NCI-H2107 (cell line): ENCODE measurements around the gene TAF1B.
"Not testable (repeated sequence)": the region's sequence is repeated elsewhere in the genome, so short reads cannot be mapped to it uniquely, and the experiment has no call there.

Source experiments
- DNase-seq: peaks from one replicate; lab custom pipeline; 2025; lab: John Stamatoyannopoulos, UW

Gene TAF1B

DNA sequence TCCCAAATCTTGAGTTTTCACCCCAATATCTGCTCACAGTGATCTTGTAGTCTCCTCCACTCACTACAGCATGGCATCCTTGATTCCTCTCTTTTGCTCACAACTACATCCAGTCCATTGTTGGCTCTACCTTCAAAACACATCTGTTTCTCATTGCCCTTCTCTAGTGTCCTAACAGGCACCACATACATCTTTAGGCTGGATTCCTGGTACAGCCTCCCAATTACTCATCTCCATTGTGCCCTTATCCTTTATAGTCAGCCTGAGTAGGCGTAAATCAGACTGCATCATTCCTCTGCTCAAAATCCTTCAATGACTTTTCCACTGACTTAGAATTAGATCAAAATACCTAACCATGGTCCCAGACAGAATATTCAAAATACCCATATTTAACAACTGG is 10.7 kb upstream of the TAF1B start:
- DNase-seq: no peak

DNA sequence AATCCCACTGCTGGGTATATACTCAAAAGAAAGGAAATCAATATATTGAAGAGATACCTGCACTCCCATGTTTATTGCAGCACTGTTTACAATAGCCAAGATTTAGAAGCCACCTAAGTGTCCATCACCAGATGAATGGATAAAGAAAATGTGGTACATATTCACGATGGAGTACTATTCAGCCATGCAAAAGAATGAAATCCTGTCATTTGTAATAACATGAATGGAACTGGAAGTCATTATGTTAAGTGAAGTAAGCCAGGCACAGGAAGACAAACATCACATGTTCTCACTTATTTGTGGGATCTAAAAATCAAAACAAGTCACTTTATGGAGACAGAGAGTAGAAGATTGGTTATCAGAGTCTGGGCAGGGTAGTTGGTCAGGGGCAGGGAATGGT is 8.2 kb upstream of the TAF1B start:
- not testable (repeated sequence) for DNase-seq

DNA sequence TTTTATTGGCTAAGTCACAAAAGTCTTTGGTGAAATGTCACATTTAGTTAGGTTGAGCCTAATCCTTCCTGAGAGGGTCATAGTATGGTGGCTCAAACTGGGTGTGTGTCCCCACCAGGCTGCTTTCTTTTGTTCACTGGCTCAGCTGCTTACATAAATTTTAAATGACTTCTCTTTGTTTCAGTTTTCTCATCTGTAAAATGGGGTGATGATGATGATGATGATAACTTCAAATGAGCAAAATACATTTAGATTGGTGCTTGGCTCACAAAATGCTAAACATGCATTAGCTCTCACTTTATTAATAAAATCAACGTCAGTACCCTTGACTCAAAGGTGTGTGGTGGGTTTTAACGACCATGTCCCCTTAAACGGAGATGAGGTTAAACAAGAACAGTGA is 7.2 kb upstream of the TAF1B start:
- DNase-seq: no peak

DNA sequence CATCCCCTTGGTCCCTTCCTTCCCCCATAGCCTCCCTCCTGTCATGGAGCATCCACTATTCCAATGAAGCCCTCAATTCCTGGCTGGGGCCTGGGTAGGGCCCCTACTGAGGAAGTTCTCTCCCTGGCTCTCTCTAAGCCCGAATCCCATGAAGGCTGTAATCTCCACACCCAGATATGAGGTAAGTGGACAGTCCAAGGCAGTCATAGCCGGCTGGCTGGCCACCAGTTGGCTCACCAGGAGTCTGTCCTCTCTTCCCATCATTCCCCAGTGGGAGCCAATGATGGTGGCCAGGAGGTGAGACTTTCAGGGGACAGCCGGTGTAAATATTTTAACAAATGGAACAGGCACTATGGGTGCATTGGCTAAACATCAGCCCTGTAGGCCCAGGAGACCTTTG is 6.8 kb upstream of the TAF1B start:
- DNase-seq: no peak

DNA sequence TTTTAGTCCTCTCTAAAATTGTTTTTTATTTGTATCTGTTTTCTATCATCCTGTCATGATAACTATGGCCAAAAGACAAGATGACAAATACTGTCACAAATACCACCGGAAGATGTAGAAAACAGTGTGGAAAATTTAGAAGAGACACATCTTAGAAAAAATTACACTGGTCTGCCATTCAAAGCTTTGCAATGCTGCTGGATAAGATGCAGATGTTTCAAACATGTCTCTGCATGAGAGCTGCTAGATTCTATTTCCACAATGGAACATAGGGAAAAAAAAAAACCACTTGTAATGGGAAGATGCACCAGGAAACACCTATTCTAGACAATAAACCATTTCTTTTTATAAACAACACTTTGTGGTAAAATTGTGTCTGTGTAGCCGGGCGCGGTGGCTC is 5.8 kb upstream of the TAF1B start:
- no peak for DNase-seq

DNA sequence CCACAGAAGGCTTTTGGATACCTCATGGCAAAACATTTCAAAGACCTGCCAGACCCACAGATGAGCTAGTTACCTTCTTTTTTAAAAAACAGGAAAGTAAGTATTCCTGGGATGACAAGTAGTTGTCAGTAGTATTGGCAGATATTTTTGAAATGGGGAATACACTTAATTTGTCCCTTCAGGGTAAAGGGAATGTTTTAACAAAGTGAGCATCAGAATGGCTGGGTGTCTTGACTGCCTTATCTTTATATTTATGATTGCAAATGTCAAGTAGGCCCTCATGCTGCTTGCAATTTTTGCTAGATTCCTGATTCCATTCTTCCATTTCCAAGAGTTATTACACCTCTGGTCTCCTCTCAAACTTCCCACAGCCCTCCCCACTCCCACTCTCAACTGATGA is 4.9 kb upstream of the TAF1B start:
- no peak for DNase-seq

DNA sequence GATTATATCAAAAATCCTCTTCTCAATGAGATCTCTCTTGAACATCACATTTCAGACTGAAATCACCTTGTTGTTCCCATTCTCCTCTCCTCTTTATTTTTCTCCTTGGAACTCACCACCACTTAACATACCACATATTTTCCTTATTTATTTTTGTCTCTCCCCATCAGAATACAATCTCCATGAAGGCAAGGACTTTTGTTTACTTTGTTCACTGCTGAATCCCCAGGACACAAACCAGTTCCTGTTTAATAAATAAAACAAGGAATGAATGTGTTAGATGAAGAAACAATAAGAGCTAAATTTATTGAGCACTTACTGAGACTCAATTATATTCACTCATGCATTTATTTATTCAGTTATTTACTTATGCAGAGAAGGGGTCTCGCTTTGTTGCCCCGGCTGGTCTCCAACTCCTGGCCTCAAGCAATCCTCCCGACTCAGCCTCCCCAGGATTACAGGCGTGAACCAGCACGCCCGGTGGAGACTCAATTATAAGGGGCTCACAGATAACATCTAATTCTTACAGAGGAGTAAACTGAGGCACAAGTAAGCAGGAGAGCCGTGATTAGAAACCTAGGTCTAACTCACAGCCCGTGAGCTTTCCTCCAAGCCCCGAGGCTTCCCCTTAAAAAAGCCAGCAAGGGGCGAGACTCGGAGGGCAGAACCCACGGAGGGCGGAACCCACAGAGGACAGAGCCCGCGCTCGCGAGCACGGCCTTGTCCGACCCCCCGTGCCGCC is 616 bp upstream of the TAF1B start:
- no peak for DNase-seq

DNA sequence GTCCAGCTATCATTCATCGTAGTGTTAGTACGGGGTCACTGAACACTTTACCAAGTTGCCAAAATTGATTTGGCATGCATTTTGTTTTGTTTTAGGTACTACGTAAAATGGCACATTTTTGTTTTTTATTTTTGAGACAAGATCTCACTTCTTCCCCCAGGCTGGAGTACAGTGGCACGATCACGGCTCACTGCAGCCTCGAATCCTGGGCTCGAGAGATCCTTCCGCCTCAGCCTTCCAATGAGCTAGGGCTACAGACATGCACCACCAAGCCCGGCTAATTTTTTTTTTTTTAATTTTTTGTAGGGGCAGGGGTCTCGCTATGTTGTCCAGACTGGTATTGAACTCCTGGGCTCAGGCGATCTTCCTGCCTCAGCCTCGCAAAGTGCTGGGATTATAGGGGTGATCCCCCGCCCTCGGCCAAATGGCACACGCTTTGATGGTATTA is 786 bp downstream of the TAF1B start:
- DNase-seq: no peak

DNA sequence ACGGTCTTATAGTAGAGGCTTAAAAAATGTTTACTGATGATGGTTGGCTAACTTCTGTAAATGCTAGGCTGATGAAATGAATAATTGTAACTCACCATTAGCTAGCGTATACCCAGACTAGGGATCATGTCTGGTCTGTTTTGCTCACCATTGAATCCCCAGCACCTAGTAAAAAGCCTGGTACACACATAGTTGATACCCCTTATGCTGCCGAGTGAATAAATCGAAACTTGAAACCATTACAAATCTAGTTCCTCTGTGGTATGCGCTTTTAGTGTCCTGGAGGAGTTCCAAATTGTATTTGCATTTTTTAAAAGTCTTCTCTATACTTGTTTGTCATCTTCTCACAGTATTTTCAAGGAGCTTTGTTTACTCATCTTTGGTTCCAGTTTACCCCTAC is 1.3 kb downstream of the TAF1B start:
- DNase-seq: no peak

DNA sequence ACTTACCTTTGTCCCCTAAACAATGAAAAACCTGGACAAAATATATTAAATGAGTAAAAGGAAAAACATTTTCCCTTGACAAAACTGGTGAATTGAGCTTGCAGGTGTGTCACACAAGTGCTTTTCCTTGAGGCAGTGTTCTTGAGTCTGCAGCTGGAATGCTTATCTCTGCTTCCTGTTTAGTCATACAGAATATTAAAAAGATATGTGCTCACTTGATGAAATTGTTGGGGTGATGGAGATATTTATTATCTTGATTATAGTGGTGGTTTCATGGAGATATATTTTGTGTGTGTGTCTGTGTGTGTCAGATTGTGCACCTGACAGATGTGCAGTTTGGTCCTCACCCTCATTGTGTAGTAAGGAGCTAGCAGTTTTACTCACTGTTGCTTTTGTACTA is 3.3 kb downstream of the TAF1B start:
- no peak for DNase-seq

DNA sequence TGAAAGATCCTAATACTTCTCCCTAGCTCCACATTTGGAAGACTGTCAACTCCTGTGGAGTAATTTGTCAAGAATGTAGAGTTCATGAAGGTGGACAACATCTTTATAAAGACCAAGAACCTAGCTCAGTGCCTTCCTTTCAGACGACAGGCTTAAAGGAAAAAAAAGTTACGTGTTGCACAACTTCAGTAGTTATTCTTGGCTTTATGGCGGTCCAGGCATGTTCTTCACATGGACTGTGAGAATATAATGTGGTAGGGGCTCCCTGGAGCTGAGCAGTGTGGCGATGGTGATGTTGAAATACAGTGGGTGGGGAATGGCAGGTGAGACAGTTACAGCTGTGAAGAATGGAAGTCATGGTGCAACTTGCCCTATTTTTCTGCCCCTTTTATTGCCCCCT is 3.9 kb downstream of the TAF1B start:
- no peak for DNase-seq

DNA sequence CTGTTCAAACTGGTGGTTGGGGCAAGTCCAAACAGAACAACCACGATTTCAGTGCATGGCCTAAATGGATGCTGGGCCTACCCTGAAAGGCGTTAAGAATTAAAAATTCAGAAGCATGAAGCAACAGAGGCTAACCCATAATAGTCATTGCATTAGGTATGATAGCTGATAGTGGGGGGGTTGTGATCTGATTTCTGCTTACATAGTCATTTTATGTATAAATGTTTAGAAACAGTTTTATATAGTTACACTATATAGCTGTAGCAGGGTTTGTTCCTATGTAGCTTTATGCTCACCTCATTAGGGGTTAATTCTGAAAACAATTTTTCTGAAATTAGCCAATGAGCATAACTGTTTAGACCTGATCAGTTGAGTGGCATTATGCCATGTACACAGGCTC is 9.6 kb downstream of the TAF1B start:
- no peak for DNase-seq

DNA sequence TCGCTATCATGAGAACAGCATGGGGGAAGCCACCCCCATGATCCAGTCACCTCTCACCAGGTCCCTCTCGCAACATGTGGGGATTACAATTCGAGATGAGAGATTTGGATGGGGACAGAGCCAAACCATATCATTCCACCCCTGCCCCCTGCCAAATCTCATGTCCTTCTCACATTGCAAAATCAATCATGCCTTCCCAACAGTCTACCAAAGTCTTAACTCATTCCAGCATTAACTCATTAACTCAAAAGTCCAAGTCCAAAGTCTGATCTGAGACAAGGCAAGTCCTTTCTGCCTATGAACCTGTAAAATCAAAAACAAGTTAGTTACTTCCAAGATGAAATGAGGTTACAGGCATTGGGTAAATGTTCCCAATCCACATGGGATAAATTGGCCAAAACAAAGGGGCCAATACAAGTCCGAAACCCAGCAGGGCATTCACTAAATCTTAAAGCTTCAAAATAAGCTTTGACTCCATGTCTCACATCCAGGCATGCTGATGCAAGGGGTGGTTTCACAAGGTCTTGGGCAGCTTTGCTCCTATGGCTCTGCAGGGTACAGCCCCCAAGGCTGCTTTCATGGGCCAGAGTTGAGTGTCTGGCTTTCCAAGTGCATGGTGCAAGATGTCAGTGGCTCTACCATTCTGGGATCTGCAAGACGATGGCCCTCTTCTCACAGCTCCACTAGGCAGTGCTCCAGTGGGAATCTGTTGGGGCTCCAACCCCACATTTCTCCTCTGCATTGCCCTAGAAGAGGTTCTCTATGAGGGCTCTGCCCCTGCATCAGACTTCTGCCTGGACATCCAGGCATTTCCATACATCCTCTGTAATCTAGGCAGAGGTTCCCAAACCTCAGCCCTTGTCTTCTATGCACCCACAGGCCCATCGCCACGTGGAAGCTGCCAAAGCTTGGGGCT is 14.8 kb downstream of the TAF1B start:
- DNase-seq: no peak

DNA sequence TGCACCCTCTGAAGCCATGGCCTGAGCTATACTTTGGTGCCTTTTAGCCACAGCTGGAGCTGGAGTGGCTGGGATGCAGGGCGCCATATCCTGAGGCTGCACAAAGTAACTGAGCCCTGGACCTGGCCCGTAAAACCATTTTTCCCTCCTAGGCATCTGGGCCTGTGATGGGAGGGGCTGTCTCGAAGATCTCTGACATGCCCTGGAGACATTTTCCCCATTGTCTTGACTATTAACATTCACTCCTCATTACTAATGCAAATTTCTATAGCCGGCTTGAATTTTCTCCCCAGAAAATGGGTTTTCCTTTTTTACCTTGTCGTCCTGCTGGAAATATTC is 15.4 kb downstream of the TAF1B start:
- no peak for DNase-seq

DNA sequence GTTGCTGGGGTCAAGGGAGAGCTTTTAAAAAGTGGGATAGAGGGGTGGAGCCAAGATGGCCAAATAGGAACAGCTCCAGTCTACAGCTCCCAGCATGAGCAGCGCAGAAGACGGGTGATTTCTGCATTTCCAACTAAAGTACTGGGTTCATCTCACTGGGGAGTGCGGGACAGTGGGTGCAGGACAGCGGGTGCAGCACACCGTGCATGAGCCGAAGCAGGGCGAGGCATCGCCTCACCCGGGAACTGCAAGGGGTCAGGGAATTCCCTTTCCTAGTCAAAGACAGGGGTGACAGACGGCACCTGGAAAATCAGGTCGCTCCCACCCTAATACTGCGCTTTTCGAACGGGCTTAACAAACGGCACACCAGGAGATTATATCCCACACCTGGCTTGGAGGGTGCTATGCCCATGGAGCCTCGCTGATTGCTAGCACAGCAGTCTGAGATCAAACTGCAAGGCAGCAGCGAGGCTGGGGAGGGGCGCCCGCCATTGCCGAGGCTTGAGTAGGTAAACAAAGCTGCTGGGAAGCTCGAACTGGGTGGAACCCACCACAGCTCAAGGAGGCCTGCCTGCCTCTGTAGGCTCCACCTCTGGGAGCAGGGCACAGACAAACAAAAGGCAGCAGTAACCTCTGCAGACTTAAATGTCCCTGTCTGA is 17.8 kb downstream of the TAF1B start:
- not testable (repeated sequence) for DNase-seq

DNA sequence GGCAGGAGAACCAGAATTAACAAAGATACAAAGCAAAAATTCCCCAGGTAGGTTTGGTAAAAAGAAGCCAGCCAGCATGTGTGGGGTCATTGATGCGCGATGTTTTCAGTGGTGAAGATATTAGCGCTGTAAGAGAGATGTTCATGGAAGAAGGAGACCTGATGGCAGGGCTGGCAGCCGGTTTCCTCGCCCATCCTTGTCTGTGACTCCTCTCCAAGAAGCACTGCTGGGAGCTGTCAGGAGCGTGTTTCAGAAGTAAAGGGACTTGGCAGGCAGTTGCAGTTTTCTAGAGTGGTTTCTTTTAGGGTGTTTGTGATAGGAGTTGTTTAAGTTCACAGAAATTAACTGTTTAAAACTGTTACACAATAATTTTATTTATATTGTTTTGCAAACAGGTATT is 24.6 kb downstream of the TAF1B start:
- DNase-seq: no peak

DNA sequence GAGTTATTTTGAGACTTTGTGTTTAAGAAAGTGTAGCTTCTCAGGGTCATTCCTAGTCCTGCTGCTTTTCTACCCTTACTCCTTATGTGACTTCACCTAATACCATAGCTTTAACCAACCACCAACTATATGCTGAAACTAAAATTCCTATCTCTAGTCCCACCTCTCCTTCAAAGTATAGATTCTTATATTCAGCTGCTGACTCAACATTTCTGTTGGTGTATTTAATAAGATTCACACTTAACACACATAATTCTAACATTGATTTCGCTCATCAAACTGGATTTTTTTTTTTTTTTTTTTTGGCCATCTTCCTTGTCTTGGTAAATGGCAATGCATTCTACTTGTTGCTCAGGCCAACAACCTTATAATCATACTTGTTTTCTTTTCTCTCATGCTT is 30.1 kb downstream of the TAF1B start:
- DNase-seq: no peak

DNA sequence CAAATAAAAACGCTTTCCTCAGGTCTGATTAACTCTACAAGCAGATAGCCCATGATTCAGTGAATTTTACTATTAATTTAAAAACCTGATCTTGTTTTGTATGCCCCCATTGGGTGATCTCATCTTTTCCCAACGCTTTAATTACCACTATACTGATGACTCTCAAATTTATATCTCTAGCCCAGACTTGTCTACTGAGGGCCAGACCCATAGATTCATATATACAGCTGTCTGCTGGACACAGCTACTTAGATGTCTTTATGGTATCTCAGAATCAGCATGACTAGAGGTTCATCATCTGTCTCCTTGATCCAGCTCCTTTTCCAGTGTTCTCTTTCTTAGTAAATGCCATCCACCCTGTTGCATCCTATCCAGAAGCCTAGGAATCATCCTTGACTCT is 33.8 kb downstream of the TAF1B start:
- no peak for DNase-seq

DNA sequence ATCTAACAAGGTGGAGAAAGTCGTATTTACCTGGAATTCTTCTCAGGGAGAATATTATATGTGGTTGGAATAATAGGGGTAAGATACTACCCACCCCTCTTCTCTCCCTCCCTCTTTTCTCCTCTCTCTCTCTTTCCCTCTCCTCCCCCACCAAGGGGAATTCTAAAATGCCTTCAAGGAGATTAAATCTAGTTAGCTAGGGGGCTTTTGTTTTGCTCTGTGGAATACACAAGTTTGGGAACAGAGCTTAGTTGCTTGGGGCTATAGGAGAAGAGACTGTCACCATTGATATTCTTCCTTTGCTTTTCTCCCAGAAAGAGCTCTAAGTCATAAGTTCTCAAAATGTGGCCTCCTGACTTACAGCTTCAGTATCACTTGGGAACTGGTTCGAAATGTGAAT is 34.5 kb downstream of the TAF1B start:
- no peak for DNase-seq

DNA sequence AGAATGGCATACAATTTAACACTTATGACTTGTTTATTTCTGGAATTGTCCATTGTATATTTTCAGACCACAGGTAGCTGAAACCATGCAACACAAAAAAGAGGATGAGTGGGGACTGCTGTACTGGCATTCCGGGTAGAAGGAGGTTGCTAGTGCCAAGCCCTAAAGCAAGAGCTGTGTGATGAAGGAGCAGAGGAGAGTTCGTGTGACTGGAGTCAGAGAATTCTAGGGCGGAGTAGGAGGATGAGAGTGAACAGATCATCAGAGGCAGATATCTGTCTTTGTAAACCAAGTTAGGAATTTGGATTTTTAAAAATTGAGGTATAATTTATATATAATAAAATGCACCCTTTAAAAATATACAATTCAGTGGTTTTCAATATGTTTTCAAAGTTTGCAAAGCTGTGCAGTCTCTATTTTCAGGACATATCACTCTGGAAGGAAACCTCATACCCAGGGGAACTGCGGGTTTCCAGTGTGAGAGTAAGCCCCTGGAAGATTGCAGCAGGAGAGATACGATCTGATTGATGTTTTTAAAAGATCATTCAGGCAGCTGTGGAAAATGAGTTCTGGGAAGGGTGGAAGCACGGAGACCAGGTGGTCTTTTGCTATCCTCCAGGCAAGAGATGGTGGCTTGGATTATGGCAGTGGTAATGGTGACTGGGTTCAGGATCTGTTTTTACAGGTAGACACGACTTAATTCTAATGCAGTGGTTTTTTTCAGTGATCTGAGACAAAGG is 36.4 kb downstream of the TAF1B start:
- DNase-seq: no peak

DNA sequence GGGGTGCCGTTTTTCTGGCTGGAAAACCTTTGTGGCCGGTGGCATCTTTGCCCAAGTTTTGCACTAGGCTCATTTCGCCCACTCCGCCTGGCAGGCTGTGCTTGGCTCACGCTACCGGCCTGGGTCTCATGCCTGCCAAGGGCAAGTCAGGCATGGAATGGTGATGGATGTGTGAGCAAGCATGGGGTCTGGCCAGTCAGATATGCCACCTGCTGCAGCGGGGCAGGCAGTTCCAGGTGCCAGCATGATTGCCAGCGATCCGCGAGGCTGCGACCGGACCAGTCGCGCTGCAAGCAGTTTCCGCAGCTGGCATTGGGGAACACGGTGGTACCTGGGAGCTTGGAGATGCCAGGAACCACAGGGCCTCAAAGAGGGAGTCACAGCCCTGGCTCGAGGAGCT is 40.6 kb downstream of the TAF1B start:
- no peak for DNase-seq

DNA sequence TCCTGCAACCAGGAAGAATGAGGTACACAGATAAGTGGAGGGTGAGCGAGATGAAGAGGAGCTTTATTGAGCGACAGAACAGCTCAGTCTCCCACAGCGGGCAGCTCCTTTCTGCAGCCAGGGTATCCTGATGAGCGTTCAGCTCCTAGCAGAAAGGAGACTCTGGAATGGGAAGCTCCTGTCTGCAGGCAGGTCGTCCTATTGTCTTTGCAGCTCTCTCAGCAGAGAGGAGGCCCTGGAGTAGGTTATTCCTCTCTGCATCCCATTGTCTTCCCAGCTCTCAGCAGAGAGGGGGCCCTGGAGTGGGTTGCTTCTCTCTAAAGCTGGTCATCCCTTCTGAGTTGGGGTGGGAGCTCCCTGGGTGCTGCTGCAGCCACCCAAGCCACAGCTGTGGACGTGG is 41.2 kb downstream of the TAF1B start:
- no peak for DNase-seq
